MM.1S (cell line): Measurements from ENCODE around the gene FAHD1.

Source experiments
- EZH2 ChIP-seq: fragments of 300-600 bp; sonication (generic); optimal IDR thresholded peaks from 2 replicates; pipeline ENCODE3; 2017; ENCODE audit warnings: low read depth, mild to moderate bottlenecking, antibody characterized with exemption, low read length, mixed read lengths
- TF ChIP-seq, protein P1 (sequence below): fragments of 300-600 bp; sonication (generic); IDR thresholded peaks from 2 replicates; pipeline ENCODE4 v1.5.1; 2016; ENCODE audit warnings: antibody characterized with exemption, low read length, mixed read lengths

DNA sequence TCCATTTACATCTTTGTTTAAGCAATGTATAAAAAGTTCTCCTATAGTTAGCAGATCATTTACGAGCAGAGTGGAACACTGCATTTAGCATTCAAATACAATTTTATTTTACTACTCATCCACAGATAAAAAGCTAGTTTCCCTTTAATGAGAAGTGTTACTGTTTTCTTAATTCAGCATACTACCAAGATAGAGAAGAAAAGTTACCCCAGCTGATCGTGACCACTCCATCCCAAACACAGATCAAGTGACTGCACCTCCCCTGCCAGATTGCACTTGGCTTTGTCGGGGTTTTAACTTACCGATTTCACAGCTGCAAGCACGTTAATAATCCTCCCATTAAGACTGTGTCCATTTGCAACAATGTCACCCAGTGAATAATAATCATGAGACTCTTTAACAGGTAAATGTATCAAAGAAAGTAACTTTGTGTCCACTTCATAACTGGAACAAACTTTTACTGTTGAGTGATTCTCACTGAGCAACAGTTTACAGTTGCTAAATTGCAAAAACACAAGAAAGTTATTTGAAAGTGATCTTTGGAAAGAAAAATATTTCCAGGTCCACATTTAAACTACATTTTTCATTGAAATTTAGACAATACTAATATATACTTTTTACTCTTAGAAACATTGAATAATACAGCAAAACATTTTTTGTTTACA lies 30.6 kb downstream of the FAHD1 start:
- TF ChIP-seq, protein P1, sequence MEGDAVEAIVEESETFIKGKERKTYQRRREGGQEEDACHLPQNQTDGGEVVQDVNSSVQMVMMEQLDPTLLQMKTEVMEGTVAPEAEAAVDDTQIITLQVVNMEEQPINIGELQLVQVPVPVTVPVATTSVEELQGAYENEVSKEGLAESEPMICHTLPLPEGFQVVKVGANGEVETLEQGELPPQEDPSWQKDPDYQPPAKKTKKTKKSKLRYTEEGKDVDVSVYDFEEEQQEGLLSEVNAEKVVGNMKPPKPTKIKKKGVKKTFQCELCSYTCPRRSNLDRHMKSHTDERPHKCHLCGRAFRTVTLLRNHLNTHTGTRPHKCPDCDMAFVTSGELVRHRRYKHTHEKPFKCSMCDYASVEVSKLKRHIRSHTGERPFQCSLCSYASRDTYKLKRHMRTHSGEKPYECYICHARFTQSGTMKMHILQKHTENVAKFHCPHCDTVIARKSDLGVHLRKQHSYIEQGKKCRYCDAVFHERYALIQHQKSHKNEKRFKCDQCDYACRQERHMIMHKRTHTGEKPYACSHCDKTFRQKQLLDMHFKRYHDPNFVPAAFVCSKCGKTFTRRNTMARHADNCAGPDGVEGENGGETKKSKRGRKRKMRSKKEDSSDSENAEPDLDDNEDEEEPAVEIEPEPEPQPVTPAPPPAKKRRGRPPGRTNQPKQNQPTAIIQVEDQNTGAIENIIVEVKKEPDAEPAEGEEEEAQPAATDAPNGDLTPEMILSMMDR: no peak
- TF ChIP-seq EZH2: no peak
